HG03469 (cell line): ENCODE results near the gene HVCN1.

Source experiments
- ATAC-seq: cut with Tn5 transposase; IDR thresholded peaks from one replicate; pipeline ENCODE4 v1.9.1; 2021; ENCODE audit warnings: mild to moderate bottlenecking, moderate library complexity, moderate number of reproducible peaks; ENCODE audit not compliant: unreplicated experiment

The HVCN1 gene

GRCh38 chr12:110699591-110700445 lies 10.9 kb upstream of the HVCN1 start:
- ATAC-seq, result no peak

GRCh38 chr12:110698171-110698902 lies 9.4 kb upstream of the HVCN1 start:
- peak; percentile 74 for ATAC-seq

GRCh38 chr12:110697236-110697635 lies 8.3 kb upstream of the HVCN1 start:
- ATAC-seq, result no peak

- ATAC-seq, result no peak
These were observed 7.4 kb upstream of the HVCN1 start for GRCh38 chr12:110696283-110696682.

- ATAC-seq, result no peak
These were observed 5.5 kb upstream of the HVCN1 start for GRCh38 chr12:110694330-110694901.

GRCh38 chr12:110693731-110694130 lies 4.8 kb upstream of the HVCN1 start:
- ATAC-seq, result no peak

- no peak for ATAC-seq
These were observed 1.2 kb upstream of the HVCN1 start for GRCh38 chr12:110690127-110690430.

GRCh38 chr12:110689281-110690126 lies 589 bp upstream of the HVCN1 start:
- no peak for ATAC-seq

GRCh38 chr12:110687396-110688169 lies 1.3 kb downstream of the HVCN1 start:
- no peak for ATAC-seq

GRCh38 chr12:110686294-110686903 lies 2.5 kb downstream of the HVCN1 start:
- ATAC-seq, result no peak

- no peak for ATAC-seq
These were observed 4.5 kb downstream of the HVCN1 start for GRCh38 chr12:110684312-110684836.

GRCh38 chr12:110683888-110684287 lies 5.0 kb downstream of the HVCN1 start:
- no peak for ATAC-seq

- no peak for ATAC-seq
These were observed 8.9 kb downstream of the HVCN1 start for GRCh38 chr12:110680032-110680431.

GRCh38 chr12:110679201-110679600 lies 9.7 kb downstream of the HVCN1 start:
- ATAC-seq, result no peak

- no peak for ATAC-seq
These were observed 10.9 kb downstream of the HVCN1 start for GRCh38 chr12:110677982-110678381.

GRCh38 chr12:110677206-110677911 lies 11.6 kb downstream of the HVCN1 start:
- ATAC-seq, result peak; percentile 39

- no peak for ATAC-seq
These were observed 12.7 kb downstream of the HVCN1 start for GRCh38 chr12:110676171-110676570.

GRCh38 chr12:110670161-110670701 lies 18.7 kb downstream of the HVCN1 start:
- peak; percentile 32 for ATAC-seq

- no peak for ATAC-seq
These were observed 19.8 kb downstream of the HVCN1 start for GRCh38 chr12:110669193-110669502.
